DND-41 (cell line): Measurements from ENCODE around the gene CDS2.

ENCODE experiments used
- CTCF ChIP-seq: IDR thresholded peaks from 2 replicates; pipeline ENCODE4 v1.5.1; 2012; ENCODE audit warnings: borderline replicate concordance, low read length, moderate library complexity, mild to moderate bottlenecking; ENCODE audit not compliant: poor library complexity, severe bottlenecking; ENCODE audit errors: extremely low read depth
- EZH2 ChIP-seq: IDR thresholded peaks from 3 replicates; pipeline ENCODE4 v1.6.1; 2012; ENCODE audit warnings: borderline replicate concordance, low read depth, mild to moderate bottlenecking, moderate library complexity, low read length, inconsistent platforms; ENCODE audit not compliant: severe bottlenecking

DNA sequence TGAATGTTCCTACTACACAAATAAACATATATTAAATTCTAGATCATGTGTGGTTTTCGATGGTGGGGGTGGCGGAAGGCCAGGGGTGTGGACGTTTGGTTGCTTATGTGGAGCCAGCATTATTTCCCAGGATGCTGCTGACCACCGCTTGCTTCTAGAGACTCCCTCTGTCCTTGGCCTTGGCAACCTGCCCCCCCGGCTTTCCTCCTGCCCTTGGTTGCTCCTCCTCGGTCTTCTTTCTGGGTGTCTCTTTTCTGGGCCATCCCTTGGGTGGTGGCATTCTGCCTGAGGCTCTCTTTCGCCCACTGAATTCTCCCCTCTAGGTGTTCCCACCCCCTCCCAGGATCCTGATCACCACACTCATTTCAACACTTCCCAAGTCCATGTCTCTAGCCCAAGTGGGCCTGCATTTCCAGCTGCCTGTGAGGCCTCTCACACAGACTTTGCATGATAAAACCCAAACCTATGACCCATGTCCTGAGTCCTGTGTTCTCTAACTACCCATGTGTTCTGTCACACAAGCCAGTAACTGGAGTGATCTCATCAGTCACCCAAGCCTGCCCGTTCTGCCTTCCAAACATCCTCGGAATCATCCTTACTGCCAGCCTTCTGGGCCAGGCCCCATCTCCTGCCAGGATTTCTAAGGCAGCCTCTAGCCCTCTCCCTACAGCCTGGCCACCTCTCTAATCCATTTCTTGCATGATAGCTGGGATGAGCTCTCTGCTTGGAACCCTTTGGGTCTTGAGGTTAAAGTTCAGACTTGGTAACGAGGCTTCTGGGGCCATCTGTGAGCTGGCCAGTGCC, 71.2 kb downstream of the CDS2 start:
- TF ChIP-seq CTCF (no peak), EZH2 (no peak)
